Measurements from ENCODE around the gene APC2. TPM values are rescaled to one million over a fixed set of nuclear protein-coding genes. Genes with fewer than 3 reads are reported as not detected.
"Not testable (repeated sequence)": the region's sequence is repeated elsewhere in the genome, so short reads cannot be mapped to it uniquely, and the experiment has no call there.

APC2 gene
- total and polyA plus RNA-seq, 8 donors: 0.10 to 3.5 (median 0.58) TPM; not detected in 1

GRCh38 chr19:1495799-1496713 is 46.1 kb downstream of the APC2 start:
- H3K9me3 ChIP-seq: no peaks in the 10 kb centered on the region
- TF ChIP-seq POLR2AphosphoS5 (IDR thresholded peaks at IDR 0.05) (no peak), POLR2A (IDR thresholded peaks at IDR 0.05) (no peak), EP300 (IDR thresholded peaks at IDR 0.05) (no peak), CTCF (IDR thresholded peaks at IDR 0.05) (no peak)
- intact Hi-C loops (cut with DNase I; ENCODE audit: low total_unique reads): no loop called here
- peaks cover 0 to 71% (median 18%) of the 10 kb centered on the region in 3 donors for H3K27me3 ChIP-seq
- H3K4me3 ChIP-seq: no peak overlapping the region
- peak in 1 of 2 donors; percentile 55 for DNase-seq
- H3K36me3 ChIP-seq: no peaks in the 10 kb centered on the region
- WGBS, 5 donors: 40 to 56% (median 43%) methylated on average over 31 to 40 of the region's 40 CpGs
- H3K4me1 ChIP-seq: peaks cover 10 to 28% (median 20%) of the 10 kb centered on the region in 4 donors
- no peak overlapping the region for H3K27ac ChIP-seq

GRCh38 chr19:1496714-1497577 is 47.0 kb downstream of the APC2 start:
- peaks cover 0 to 71% (median 15%) of the 10 kb centered on the region in 3 donors for H3K27me3 ChIP-seq
- TF ChIP-seq POLR2AphosphoS5 (IDR thresholded peaks at IDR 0.05) (no peak), POLR2A (IDR thresholded peaks at IDR 0.05) (no peak), EP300 (IDR thresholded peaks at IDR 0.05) (no peak), CTCF (IDR thresholded peaks at IDR 0.05) (no peak)
- no peaks in the 10 kb centered on the region for H3K36me3 ChIP-seq
- 44 to 58% (median 57%) methylated on average over 35 to 39 of the region's 39 CpGs for WGBS, 5 donors
- DNase-seq: no peak
- H3K9me3 ChIP-seq: no peaks in the 10 kb centered on the region
- H3K27ac ChIP-seq: no peak overlapping the region
- peaks cover 1 to 19% (median 12%) of the 10 kb centered on the region in 4 donors for H3K4me1 ChIP-seq
- intact Hi-C loops (cut with DNase I; ENCODE audit: low total_unique reads): no loop called here
- no peak overlapping the region for H3K4me3 ChIP-seq

GRCh38 chr19:1497578-1498235 is 47.8 kb downstream of the APC2 start:
- H3K27ac ChIP-seq: no peak overlapping the region
- intact Hi-C loops (cut with DNase I; ENCODE audit: low total_unique reads): no loop called here
- H3K36me3 ChIP-seq: no peaks in the 10 kb centered on the region
- no peak overlapping the region for H3K4me3 ChIP-seq
- 77 to 83% (median 80%) methylated on average over 16 to 25 of the region's 25 CpGs for WGBS, 5 donors
- H3K27me3 ChIP-seq: peaks cover 3 to 71% (median 20%) of the 10 kb centered on the region in 3 donors
- H3K9me3 ChIP-seq: no peaks in the 10 kb centered on the region
- DNase-seq: no peak
- H3K4me1 ChIP-seq: peaks cover 0 to 14% (median 10%) of the 10 kb centered on the region in 4 donors
- TF ChIP-seq POLR2AphosphoS5 (IDR thresholded peaks at IDR 0.05): no peak
- TF ChIP-seq CTCF (IDR thresholded peaks at IDR 0.05): no peak
- TF ChIP-seq POLR2A (IDR thresholded peaks at IDR 0.05): no peak
- TF ChIP-seq EP300 (IDR thresholded peaks at IDR 0.05): no peak

GRCh38 chr19:1499231-1499630 is 49.3 kb downstream of the APC2 start:
- H3K27me3 ChIP-seq: peaks cover 15 to 79% (median 35%) of the 10 kb centered on the region in 3 donors
- DNase-seq; intact Hi-C loops (cut with DNase I; ENCODE audit: low total_unique reads); H3K27ac ChIP-seq; H3K36me3 ChIP-seq; H3K4me3 ChIP-seq; H3K9me3 ChIP-seq: not testable (repeated sequence)
- WGBS, 5 donors: 91 to 96% (median 94%) methylated on average over 4 to 29 of the region's 34 CpGs
- peaks cover 7 to 23% (median 22%) of the 10 kb centered on the region in 4 donors for H3K4me1 ChIP-seq
